ENCODE data around the gene S100A1.
"Not testable (repeated sequence)": the region's sequence is repeated elsewhere in the genome, so short reads cannot be mapped to it uniquely, and the experiment has no call there.

S100A1 gene

DNA sequence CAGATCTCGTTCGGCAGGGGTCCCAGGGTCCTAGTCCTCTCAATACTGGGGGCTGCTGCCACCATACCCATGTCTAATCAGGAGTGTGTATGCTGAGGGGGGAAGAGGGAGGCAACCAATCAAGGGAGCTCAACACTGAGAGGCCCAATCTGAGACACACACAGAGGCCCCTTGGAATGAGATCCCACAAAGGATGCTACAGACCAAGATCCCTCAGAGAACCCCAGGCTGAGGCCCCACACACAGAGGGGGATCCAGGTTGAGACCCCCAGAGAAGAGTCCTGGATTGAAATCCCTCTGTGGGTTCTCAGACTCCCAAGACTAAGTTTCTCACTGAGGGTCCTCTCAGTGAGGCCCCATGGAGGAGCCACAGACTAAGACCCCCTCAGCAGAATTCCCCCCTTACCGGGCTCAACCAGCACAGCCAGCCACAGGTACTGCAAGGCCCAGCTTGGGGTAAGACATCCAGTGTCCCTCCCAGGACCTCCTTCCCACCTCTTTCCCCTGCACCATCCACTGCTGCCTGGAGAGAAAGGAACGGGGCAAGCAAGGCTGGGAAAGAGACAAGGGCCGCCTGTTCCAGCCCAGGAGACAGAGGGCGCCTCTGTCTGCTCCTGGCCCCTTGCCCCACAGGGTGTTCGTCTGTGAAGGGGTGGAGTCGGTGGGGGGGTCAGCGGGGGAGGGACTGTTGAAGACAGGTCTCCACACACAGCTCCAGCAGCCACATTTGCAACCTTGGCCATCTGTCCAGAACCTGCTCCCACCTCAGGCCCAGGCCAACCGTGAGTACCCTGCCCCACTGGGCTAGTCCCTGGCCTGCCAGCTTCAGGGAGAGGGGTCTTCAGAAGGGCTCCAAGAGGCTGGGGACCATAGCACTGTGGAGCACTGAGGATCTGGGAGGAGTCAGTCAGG lies at the start of gene S100A1:
S100A1 (plus strand) TSS at position 720 of the 912 bp plus-strand sequence. CDS start 2,088 bp downstream, outside the sequence.
- DNase-seq, result no peak

DNA sequence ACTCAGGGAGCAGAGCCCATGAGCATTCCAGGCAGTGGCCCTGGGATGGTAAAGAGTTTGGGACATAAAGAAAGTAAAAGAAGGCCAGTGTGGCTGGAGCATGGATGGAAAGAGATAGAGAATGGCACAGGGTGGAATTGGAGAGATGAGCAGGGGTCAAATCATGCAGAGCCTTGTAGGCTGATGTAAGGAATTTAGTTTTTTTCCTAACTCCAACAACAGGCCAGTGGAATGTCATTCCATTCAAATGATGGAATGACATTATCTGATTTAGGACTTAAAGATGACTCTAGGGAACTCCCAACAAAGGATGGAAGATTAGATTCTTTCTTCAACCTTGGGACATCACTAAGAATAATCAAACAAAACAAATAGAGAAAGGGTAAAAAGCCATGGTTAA lies 49.7 kb upstream of the S100A1 start:
- no peak for DNase-seq

DNA sequence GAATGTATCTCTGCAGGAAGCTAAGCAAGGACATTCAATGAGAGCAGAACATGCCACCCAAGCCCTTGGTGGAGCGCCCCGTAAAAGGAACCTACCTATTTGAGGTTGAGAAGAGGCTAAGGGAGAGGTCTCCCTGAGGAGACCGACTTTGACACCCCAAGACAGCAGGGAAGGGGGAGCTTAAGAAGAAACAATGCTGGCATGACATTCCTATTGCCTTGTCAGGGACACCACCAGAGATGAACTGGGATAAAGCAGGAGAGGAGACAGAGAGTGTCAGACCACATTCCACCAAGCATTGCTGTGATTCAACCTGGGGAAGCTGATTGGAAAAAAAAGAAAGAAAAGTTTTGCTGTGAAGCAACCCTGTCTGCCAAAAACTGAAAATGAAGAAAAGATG lies 49.3 kb upstream of the S100A1 start:
- no peak for DNase-seq

DNA sequence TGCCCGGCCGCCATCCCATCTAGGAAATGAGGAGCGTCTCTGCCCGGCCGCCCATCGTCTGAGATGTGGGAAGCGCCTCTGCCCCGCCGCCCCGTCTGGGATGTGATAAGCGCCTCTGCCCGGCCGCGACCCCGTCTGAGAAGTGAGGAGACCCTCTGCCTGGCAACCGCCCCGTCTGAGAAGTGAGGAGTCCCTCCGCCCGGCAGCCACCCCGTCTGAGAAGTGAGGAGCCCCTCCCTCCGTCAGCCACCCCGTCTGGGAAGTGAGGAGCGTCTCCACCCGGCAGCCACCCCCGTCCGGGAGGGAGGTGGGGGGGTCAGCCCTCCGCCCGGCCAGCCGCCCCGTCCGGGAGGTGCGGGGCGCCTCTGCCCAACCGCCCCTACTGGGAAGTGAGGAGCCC lies 45.4 kb upstream of the S100A1 start:
- DNase-seq, result not testable (repeated sequence)

DNA sequence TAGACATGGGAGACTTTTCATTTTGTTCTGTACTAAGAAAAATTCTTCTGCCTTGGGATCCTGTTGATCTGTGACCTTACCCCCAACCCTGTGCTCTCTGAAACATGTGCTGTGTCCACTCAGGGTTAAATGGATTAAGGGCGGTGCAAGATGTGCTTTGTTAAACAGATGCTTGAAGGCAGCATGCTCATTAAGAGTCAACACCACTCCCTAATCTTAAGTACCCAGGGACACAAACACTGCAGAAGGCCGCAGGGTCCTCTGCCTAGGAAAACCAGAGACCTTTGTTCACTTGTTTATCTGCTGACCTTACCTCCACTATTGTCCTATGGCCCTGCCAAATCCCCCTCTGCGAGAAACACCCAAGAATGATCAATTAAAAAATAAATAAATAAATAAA lies 44.7 kb upstream of the S100A1 start:
- not testable (repeated sequence) for DNase-seq

DNA sequence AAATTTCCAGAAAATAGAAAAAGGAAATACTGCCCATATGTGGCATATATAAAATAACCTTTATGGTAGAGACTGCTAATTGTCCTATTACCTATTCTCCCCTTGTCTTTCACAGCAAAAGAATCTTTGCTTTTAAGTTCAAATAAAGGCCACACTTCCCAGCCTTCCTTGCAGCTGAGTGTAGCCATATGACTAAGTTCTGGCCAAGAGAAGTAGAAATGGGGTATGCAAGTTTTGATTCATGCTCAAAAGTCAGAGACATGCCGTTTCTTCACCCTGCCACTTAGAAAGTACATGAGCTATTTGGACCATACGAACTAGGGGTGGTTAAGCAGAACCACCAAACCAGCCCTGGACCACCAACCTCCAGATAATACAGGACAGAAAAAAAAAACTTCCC lies 44.3 kb upstream of the S100A1 start:
- no peak for DNase-seq

DNA sequence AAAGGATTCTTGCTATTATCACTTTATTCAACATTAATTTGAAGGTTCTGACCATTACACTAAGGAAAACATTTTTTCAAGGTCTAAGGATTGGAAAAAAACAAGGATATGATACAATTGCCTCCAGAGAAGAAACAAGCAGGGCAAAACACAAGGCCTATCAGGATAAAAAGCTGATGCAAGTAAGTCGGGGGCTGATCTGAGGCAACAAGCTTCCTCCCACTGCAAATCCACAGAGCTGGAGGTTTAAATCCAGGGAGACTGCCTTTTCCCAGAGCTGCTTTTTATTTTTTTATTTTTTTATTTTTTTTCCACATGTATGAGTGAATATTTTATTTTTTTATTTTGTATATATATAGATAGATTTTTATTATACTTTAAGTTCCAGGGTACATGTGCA lies 43.2 kb upstream of the S100A1 start:
- DNase-seq, result no peak

DNA sequence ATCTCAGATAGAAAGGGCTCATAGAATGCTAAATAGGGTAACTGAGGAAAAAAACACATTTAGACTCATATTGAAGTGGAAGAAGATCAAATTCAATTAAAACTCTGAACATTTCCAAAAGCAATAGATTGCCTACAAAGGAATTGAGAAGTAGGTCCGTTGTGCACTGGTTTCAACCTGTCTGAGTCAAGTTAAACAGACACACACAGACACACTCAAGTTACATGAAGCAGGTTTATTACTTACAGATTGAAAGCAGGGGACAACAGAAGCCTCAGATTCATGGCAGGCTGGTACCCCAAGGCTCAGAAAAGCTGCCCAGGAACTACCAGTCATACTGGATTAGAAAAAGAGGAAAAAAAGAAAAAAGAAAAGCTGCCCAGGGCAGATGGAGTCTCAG lies 41.9 kb upstream of the S100A1 start:
- no peak for DNase-seq

DNA sequence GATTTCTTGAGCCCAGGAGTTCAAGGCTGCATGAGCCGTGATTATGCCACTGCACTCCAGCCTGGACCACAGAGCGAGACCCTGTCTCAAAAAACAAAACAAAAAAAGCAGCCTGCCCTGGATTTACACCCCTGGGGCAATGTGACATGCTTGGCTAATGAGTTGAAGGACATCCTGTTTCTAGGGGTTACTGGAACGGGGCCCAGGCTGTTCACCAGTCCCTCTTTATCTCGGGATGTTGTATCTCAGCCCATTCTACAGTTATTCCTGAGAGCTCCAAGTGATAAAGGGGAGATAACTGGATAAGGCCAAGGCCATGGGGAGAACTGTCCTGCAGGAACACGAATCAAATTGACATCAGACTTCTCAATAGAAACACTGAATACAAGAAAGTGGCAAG lies 40.9 kb upstream of the S100A1 start:
- DNase-seq, result no peak

DNA sequence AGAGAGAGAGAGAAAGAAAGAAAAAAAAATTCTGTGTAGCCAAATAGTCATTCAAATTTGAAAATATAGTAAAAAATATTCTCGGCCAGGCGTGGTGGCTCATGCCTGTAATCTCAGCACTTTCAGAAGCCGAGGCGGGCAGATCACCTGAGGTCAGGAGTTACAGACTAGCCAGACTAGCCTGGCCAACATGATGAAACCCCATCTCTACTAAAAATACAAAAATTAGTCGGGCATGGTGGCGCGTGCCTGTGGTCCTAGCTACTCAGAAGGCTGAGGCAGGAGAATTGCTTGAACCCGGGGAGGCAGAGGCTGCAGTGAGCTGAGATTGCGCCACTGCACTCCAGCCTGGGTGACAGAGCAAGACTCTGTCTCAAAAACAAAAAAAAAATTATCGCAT lies 40.2 kb upstream of the S100A1 start:
- not testable (repeated sequence) for DNase-seq

DNA sequence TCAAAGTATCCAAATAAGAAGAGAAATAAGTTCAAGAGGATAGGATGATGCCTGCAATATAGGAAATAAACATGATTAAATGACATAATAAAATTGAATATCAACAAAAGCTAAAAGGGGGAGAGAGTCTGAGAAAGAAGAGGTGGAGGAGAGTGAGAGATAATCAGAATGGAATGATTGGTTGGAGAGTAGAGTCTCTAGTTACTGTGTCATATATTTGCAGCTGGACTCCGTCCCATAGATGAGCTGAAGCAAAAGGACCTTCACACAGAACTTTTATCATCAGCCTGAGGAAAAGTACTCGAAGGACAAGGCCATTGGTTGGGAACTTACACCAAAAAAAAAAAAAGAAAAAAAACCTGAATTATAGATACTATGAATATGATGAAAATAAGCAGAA lies 39.8 kb upstream of the S100A1 start:
- no peak for DNase-seq

DNA sequence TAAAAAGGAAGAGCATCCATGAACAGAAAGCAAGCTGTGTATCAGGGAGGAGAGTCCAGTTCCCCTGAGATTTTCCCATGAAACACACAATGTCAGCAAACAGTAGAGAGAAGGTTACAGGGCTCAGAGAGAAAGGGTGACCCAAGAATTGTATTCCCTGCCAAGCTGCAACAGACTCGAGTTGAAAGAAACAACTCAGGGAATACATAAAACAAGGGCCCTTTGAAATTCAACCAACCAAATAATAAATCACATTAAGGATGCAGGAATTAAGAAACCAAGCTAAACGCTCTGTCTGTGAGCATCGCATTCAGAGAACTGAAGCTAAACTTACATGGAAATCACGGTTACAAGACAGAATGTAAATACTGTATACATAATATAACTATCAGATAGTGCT lies 35.5 kb upstream of the S100A1 start:
- no peak for DNase-seq

DNA sequence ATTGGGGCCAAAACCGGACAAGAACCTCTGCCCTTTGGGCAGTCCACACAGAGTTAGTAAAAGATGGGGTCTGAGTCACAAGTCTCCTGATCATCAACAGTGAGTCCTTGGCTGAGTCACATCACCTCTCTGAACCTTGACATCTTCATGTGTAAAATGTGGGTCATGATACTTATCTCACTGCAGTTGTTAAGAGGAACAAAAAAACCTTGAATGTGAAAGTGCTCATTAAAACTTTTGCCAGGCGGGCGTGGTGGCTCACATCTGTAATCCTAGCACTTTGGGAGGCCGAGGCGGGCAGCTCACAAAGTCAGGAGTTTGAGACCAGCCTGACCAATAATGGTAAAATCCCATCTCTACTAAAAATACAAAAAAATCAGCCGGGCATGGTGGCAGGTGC lies 31.0 kb upstream of the S100A1 start:
- no peak for DNase-seq

DNA sequence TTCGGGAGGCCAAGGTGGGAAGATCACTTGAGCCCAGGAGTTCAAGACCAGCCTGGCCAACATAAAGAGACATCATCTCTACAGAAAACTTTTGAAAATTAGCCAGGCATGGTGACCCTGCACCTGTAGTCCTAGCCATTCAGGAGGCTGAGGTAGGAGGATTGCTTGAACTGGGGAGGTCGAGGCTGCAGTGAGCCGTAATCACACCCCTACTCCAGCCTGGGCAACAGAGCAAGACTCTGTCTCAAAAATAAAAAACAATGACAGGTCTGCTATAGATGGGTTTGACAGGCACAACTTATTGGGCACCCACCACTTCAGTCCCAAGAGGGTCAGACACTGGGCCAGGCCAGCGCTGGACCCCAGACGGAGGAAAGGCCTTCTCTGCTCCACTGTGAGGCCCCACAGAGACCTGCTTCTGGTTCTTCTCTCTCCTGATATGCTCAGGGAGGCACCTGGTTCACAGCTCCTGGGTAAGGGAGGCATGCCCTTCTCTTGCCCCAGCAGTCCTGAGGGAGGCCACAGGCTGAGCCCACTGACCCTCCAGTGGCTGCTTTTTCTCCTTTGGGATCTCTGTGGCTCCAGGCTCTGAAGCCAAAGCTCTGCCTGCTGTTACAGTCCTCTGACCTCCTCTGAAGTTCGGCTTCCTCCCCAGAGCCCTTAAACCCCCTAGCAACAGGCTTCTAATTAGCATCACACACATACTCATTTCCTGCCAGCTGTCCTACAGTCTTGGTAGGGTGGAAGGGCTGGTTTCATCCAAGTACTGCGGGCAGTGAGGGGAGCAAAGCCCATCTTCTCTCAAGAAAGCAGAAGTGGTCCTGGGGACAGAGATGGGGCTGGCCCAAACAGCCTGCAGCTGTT lies 29.7 kb upstream of the S100A1 start:
- peak; percentile 34 for DNase-seq

DNA sequence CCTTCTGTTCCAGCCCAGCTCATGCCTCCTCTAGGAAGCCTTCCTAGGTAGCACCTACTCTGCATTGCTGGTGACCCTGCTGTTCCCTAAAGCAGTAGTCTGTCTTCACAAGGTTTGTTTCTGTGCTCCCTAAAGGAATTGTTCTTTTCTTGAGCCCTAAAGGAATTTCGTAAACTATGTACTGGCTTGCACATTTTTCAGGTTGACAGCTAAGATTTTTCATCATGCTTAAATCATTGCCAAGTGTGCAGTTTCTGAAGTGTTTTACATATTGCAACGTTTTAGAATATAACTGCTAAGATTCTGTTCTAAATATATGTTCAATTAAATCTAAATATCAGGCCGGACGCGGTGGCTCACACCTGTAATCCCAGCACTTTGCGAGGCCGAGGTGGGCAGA lies 28.4 kb upstream of the S100A1 start:
- no peak for DNase-seq

DNA sequence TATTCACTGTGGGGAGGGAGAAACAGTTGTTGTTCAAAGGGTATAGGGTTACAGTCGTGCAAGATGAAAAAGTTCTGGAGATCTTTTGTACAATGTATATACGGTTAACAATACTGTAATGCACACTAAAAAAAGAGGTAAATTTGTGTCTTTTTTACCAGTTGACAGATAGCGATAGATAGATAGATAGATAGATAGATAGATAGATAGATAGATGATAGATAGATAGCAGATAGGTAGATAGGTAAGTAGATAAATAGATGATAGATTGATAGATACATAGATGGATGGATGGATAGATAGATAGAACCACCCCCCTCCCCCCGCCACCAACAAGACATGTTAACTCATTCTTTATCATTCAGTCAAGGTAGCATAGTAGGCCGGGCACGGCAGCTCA lies 25.5 kb upstream of the S100A1 start:
- no peak for DNase-seq

DNA sequence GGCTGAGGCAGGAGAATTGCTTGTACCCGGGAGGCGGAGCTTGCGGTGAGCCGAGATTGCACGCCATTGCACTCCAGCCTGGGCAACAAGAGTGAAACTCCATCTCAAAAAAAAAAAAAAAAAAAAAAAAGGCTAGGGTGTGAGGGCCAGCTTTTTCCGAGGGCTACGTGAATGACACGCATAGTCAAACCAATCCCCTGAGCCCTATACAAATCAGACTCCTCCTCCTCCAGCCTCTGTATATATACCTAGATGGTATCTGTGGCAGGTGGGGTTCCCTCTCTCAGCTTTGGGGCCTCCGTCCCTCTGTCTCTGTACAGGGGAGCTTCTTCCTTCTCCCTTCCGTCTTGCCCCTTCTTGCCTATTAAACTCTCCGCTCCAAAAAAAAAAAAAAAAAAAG lies 22.0 kb upstream of the S100A1 start:
- DNase-seq, result no peak

DNA sequence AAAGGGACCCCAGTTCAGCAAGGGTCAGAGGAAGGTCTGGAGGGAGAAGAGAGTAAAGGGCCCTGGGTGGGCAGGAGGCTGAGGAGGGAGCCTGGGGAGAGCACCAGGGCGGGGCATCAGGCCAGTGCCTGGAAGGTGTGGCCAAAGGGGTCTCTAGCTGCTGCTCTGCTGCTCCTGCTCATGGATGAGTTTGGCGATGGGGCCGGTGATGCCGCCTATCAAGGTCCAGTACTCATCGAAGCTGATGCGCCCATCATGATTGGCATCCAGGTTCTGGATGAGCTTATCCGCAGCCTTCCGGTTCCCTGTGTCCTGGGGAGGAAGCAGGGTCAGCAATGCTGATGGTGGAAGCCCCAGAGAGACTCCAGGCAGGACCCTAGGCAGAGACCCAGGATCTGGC lies 20.9 kb upstream of the S100A1 start:
- DNase-seq, result no peak

DNA sequence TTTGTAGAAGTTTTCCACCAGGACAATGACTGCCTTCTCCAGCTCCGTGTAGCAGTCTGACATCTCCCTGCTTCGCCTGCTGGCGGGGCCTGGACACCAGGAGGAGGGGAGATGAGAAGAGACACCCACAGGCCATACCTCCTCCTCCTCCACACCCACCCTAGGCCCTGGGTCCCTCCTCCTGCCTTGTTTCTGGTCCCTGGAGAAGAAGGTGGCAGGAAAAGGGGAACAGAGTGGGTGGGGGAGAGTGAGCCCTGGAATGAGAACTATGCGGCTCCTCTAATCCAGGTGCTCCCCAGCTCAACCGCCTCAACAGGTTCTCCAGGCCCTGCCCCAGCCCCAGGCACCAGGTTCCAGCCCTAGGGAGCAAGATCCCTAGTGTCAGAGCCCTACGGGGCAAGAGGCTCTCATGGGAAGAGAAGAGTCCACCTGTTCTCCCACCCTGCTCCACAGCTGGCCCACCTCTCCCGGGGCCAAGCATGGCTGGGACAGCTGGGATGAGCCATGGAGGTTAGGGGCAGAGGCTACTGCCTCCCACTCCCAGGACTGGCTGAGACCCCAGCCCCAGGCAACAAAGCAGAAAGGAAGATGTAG lies 20.0 kb upstream of the S100A1 start:
- no peak for DNase-seq

DNA sequence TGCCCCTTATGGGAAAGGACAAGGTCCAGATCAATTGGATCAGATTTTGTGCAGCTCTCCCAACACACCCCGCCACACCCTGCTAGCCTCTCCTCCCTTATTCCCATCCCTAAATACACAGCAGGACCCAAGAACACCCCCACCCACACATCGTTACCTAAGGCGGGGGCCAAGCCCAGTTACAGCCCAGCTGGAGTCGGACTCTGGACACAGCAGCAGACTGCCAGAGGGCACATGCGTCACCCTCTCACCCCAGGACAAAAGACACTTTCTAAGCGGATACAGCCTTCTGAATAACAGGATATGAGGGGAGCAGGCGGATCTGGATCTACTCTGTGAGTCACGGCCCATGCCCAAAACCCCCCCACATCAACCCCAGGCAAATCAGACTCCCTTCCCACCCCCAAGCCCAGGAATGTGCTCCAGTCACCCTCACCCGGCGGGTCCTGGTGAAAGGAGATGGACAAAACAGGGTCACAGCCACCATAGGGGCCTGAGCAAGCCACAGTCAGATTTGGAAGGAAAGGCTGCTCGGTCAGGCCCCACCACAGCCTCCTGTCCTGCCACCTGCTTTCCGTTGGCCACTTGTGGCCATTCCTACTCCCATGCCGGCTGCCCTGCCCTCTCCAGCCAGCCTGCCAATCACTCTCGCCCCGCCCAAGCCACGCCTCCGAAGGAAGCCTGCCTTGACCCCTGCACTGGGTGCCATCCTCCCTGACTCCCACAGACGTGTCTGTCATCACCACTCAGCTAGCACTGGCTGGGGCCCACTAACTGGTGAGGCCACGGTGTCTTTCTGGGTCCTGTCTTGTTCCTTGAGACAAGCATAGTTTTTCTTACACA lies 19.3 kb upstream of the S100A1 start:
- DNase-seq, result no peak

DNA sequence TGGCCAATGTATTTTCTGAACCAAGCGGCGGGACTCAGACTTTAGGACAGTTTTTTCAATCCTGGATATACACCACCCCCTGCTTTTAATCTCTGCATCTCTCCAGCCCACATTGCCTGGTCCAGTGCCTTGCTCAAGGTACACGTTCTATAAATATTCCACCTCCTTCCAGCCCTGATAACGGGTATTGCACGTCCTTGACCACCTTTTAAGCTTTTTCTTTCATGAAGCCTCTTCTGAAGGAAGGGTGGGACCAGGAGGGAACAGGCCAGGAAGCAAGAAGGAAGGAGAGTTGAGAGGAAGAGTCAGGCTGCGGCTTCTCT lies 18.7 kb upstream of the S100A1 start:
- DNase-seq, result no peak

DNA sequence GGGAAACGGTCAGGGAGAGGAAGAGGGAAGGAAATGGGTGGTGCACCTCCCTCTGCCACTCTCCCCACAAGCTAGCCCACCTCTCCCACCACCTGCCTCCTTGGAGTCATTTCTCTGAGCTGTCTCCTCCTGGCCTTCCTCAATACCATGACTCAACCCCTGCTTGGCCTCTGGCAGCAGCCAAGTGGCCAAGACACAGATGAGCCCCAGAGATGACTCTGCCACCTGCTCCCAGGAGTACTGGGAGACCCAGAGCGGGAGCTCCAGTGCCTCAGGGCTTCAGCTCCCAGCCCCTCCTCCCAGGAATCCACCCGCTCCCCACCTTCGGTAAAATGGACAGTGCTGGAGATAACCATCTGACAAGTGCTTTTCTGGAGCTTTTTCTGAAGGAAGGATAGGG lies 17.9 kb upstream of the S100A1 start:
- DNase-seq, result no peak

DNA sequence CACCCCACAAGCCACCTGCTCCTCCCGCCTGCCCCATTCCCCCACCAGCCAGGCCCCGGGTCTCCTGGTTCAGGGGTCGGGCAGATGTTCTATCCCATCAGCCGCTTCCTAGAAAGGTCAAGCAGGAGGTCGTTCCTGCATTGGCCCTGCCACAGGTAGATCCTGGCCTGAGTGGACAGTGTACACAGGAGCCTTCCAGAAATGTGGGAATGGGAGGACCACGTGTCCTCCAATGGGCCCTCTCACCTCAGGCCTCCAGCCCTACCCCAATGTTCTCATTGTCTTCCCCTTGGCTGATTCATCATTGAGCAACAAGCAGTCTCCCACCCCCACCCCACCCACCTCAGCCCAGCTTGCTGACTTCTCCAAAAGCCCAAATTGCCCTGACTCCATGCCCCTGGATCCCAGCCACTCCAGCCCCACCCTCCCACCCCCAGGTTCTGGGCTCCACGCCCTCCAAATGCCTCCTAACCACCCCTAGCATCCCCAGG lies 17.4 kb upstream of the S100A1 start:
- no peak for DNase-seq
